Colonic mucosa (tissue), 4 donors: ENCODE measurements around the gene OR52N5. TPM values are rescaled to one million over a fixed set of nuclear protein-coding genes. Genes with fewer than 3 reads are reported as not detected.

Source experiments
- DNase-seq: peaks from one replicate; pipeline ENCODE4 v3.0.0-alpha.2; 2020
- H3K27ac ChIP-seq: fragments of 200-600 bp; one replicate; pipeline ENCODE4 v1.8.0; 2021
- H3K27me3 ChIP-seq: fragments of 200-600 bp; one replicate; pipeline ENCODE4 v1.8.0; 2021
- H3K36me3 ChIP-seq: fragments of 200-600 bp; one replicate; pipeline ENCODE4 v1.8.0; 2021
- H3K4me1 ChIP-seq: fragments of 200-600 bp; one replicate; pipeline ENCODE4 v1.8.0; 2021; ENCODE audit warnings: mild to moderate bottlenecking
- H3K4me3 ChIP-seq: fragments of 200-600 bp; one replicate; pipeline ENCODE4 v1.8.0; 2021
- H3K9ac ChIP-seq, 2 donors: one replicate each; pipeline ENCODE4 v1.7.0; 2013; ENCODE audit warnings: control low read depth in 2 of 2, low read depth in 2 of 2, low read length in 2 of 2
- H3K9me3 ChIP-seq: fragments of 200-600 bp; one replicate; pipeline ENCODE4 v1.8.0; 2021
- CTCF ChIP-seq: fragments of 200-600 bp; IDR thresholded peaks from one replicate; pipeline ENCODE4 v1.8.0; 2022; ENCODE audit warnings: antibody characterized with exemption, mild to moderate bottlenecking
- intact Hi-C: fragments of 100-400 bp; cut with DNase I; formaldehyde crosslinking; loops from one replicate; pipeline ENCODE4 v1.14.1; 2022
- total RNA-seq, 2 donors: library from RNA; stranded (reverse); fragmentation: NEBNext Ultra II Directional in 1 of 2; extraction: Animal tissue kit (Norgen Biotek cat#: 25700) in 1 of 2; gene quantifications; one replicate each; pipeline ENCODE4 v1.2.1, GENCODE V29; 2021
- donor health status: healthy.
- donor health status: DM: no; HTN: no; CAD: no.
- donor health status: DM: no; HTN: no; CAD: no.

Gene OR52N5
- total RNA-seq, result not detected

GRCh38 chr11:5783255-5783654 lies at the start of gene OR52N5:
Gene OR52N5, minus strand, starts transcription at chr11:5783355. Its CDS starts 4,721 bp downstream, at chr11:5778634.
- Histone ChIP-seq H3K27me3 (no peaks in the 10 kb centered on the region), H3K4me1 (no peaks in the 10 kb centered on the region), H3K4me3 (no peak within 1 kb of the TSS), H3K9me3 (no peaks in the 10 kb centered on the region), H3K9ac (no peak within 1 kb of the TSS), H3K36me3 (no peaks in the 10 kb centered on the region), H3K27ac (no peak within 1 kb of the TSS)
- intact Hi-C loops, result no loop called here
- no peak for DNase-seq
- TF ChIP-seq CTCF, result no peak

GRCh38 chr11:5831196-5831829 lies 48.2 kb upstream of the OR52N5 start:
- Histone ChIP-seq H3K9ac (no peak overlapping the region), H3K4me3 (no peak overlapping the region), H3K4me1 (no peaks in the 10 kb centered on the region), H3K27me3 (no peaks in the 10 kb centered on the region), H3K9me3 (no peaks in the 10 kb centered on the region), H3K36me3 (no peaks in the 10 kb centered on the region), H3K27ac (no peak overlapping the region)
- no peak for DNase-seq
- intact Hi-C loops, result no loop called here
- TF ChIP-seq CTCF, result no peak

GRCh38 chr11:5818245-5818886 lies 35.2 kb upstream of the OR52N5 start:
- no peak for DNase-seq
- no peak overlapping the region for H3K27ac ChIP-seq
- H3K27me3 ChIP-seq, result no peaks in the 10 kb centered on the region
- H3K4me1 ChIP-seq, result no peaks in the 10 kb centered on the region
- H3K9ac ChIP-seq, result no peak overlapping the region
- H3K36me3 ChIP-seq, result no peaks in the 10 kb centered on the region
- no peaks in the 10 kb centered on the region for H3K9me3 ChIP-seq
- intact Hi-C loops, result no loop called here
- TF ChIP-seq CTCF, result no peak
- no peak overlapping the region for H3K4me3 ChIP-seq

GRCh38 chr11:5815534-5815933 lies 32.4 kb upstream of the OR52N5 start:
- Histone ChIP-seq H3K9ac (no peak overlapping the region), H3K4me1 (no peaks in the 10 kb centered on the region), H3K9me3 (no peaks in the 10 kb centered on the region), H3K4me3 (no peak overlapping the region), H3K36me3 (no peaks in the 10 kb centered on the region), H3K27ac (no peak overlapping the region), H3K27me3 (no peaks in the 10 kb centered on the region)
- DNase-seq, result no peak
- TF ChIP-seq CTCF, result no peak
- intact Hi-C loops, result no loop called here

- no peak overlapping the region for H3K9ac ChIP-seq
- intact Hi-C loops, result loop anchor here (2.0 to 10.0 kb wide), 5 partner anchors 128 to 1175 kb away; partner anchors contain the start of gene OR51D1
Measured at GRCh38 chr11:5809905-5810795, 27.0 kb upstream of the OR52N5 start.

More at GRCh38 chr11:5809905-5810795, 27.0 kb upstream of the OR52N5 start:
- Histone ChIP-seq H3K27me3 (no peaks in the 10 kb centered on the region), H3K27ac (no peak overlapping the region), H3K4me3 (no peak overlapping the region), H3K9me3 (no peaks in the 10 kb centered on the region), H3K4me1 (no peaks in the 10 kb centered on the region), H3K36me3 (no peaks in the 10 kb centered on the region)
- TF ChIP-seq CTCF, result no peak
- DNase-seq, result no peak
